H9 (cell line): ENCODE results near the gene ZFAND3. TPM values are rescaled to one million over a fixed set of nuclear protein-coding genes. Genes with fewer than 3 reads are reported as not detected.

ENCODE experiments used
- DNase-seq: peaks from one replicate; pipeline ENCODE4 v3.0.0-alpha.2; 2017
- H2AFZ ChIP-seq: one replicate; pipeline ENCODE4 v1.6.1; 2013; ENCODE audit warnings: mild to moderate bottlenecking, low read length, control low read depth, moderate library complexity
- H2AK5ac ChIP-seq: 2 replicates; pipeline ENCODE4 v1.6.1; 2013; ENCODE audit warnings: low read length, control low read depth, mixed read lengths; ENCODE audit not compliant: insufficient read length
- H2BK120ac ChIP-seq: one replicate; pipeline ENCODE4 v1.6.1; 2013; ENCODE audit warnings: low read depth, mild to moderate bottlenecking, low read length, control low read depth, inconsistent platforms; ENCODE audit not compliant: poor library complexity, severe bottlenecking
- H2BK12ac ChIP-seq: 2 replicates; pipeline ENCODE4 v1.6.1; 2013; ENCODE audit warnings: low read length, control low read depth, mixed read lengths, low read depth; ENCODE audit not compliant: insufficient read length
- H2BK15ac ChIP-seq: 2 replicates; pipeline ENCODE4 v1.6.1; 2013; ENCODE audit warnings: low read depth, low read length, control low read depth
- H2BK20ac ChIP-seq: one replicate; pipeline ENCODE4 v1.6.1; 2013; ENCODE audit warnings: low read depth, mild to moderate bottlenecking, low read length, control low read depth, inconsistent platforms; ENCODE audit not compliant: poor library complexity, severe bottlenecking
- H2BK5ac ChIP-seq: 2 replicates; pipeline ENCODE4 v1.6.1; 2013; ENCODE audit warnings: low read length, control low read depth, mixed read lengths; ENCODE audit not compliant: insufficient read length
- H3K14ac ChIP-seq: 2 replicates; pipeline ENCODE4 v1.6.1; 2013; ENCODE audit warnings: low read length, control low read depth; ENCODE audit not compliant: insufficient read depth
- H3K18ac ChIP-seq: 2 replicates; pipeline ENCODE4 v1.6.1; 2013; ENCODE audit warnings: low read depth, mild to moderate bottlenecking, mixed read lengths, low read length, control low read depth; ENCODE audit not compliant: insufficient read length
- H3K23ac ChIP-seq: 2 replicates; pipeline ENCODE4 v1.6.1; 2013; ENCODE audit warnings: low read length, control low read depth, mixed read lengths, low read depth; ENCODE audit not compliant: insufficient read length
- H3K23me2 ChIP-seq: 2 replicates; pipeline ENCODE4 v1.6.1; 2013; ENCODE audit warnings: low read depth, mild to moderate bottlenecking, mixed read lengths, low read length, control low read depth; ENCODE audit not compliant: insufficient read length, poor library complexity, severe bottlenecking
- H3K27ac ChIP-seq: 2 replicates; pipeline ENCODE4 v1.5.1; 2013; ENCODE audit warnings: low read length, control low read depth, mixed read lengths, low read depth; ENCODE audit not compliant: insufficient read length
- H3K27me3 ChIP-seq: 2 replicates; pipeline ENCODE4 v1.6.1; 2013; ENCODE audit warnings: low read length, control low read depth, inconsistent platforms; ENCODE audit not compliant: insufficient read depth
- H3K4ac ChIP-seq: 2 replicates; pipeline ENCODE4 v1.6.1; 2013; ENCODE audit warnings: low read depth, mild to moderate bottlenecking, control low read depth, inconsistent platforms, low read length, moderate library complexity
- H3K4me1 ChIP-seq: 2 replicates; pipeline ENCODE4 v1.6.1; 2013; ENCODE audit warnings: low read length, control low read depth, inconsistent platforms; ENCODE audit not compliant: insufficient read depth
- H3K4me2 ChIP-seq: 2 replicates; pipeline ENCODE4 v1.6.1; 2013; ENCODE audit warnings: low read length, control low read depth, mixed read lengths; ENCODE audit not compliant: insufficient read length, insufficient read depth
- H3K56ac ChIP-seq: 2 replicates; pipeline ENCODE4 v1.6.1; 2013; ENCODE audit warnings: low read depth, mild to moderate bottlenecking, mixed read lengths, low read length, control low read depth; ENCODE audit not compliant: insufficient read length
- H3K79me1 ChIP-seq: 2 replicates; pipeline ENCODE4 v1.6.1; 2013; ENCODE audit warnings: low read depth, mild to moderate bottlenecking, moderate library complexity, low read length, control low read depth, inconsistent platforms; ENCODE audit not compliant: insufficient read depth, poor library complexity, severe bottlenecking
- H3K79me2 ChIP-seq: 2 replicates; pipeline ENCODE4 v1.6.1; 2013; ENCODE audit warnings: low read length, control low read depth, inconsistent platforms; ENCODE audit not compliant: insufficient read depth
- H3K9ac ChIP-seq: 2 replicates; pipeline ENCODE4 v1.6.1; 2013; ENCODE audit warnings: low read length, control low read depth, mixed read lengths; ENCODE audit not compliant: insufficient read length; ENCODE audit errors: extremely low read depth
- H3K9me3 ChIP-seq: one replicate; pipeline ENCODE4 v1.6.1; 2013; ENCODE audit warnings: low read depth, low read length, inconsistent platforms; ENCODE audit not compliant: control insufficient read depth
- H3T11ph ChIP-seq: one replicate; pipeline ENCODE4 v1.6.1; 2013; ENCODE audit warnings: mild to moderate bottlenecking, low read length, control low read depth, inconsistent platforms
- H4K20me1 ChIP-seq: one replicate; pipeline ENCODE4 v1.6.1; 2013; ENCODE audit not compliant: control insufficient read depth, insufficient read length, insufficient read depth
- H4K5ac ChIP-seq: 2 replicates; pipeline ENCODE4 v1.6.1; 2013; ENCODE audit warnings: low read depth, mild to moderate bottlenecking, mixed read lengths, low read length, control low read depth; ENCODE audit not compliant: insufficient read length
- H4K8ac ChIP-seq: replicated peaks from 2 replicates; pipeline ENCODE4 v1.6.1; 2013; ENCODE audit warnings: low read length, control low read depth, mixed read lengths, low read depth; ENCODE audit not compliant: insufficient read length
- H4K91ac ChIP-seq: 2 replicates; pipeline ENCODE4 v1.6.1; 2013; ENCODE audit warnings: low read depth, mild to moderate bottlenecking, moderate library complexity, mixed read lengths, low read length, control low read depth; ENCODE audit not compliant: insufficient read length
- H3K27ac Mint-ChIP-seq, 3 experiments: 2 replicates in 2 of 3; 3 replicates in 1 of 3; pipeline ENCODE4 v1.8.0; 2020 to 2021; ENCODE audit warnings: mixed read lengths in 3 of 3, mild to moderate bottlenecking in 1 of 3, moderate library complexity in 1 of 3
- H3K27me3 Mint-ChIP-seq: 2 replicates; pipeline ENCODE4 v1.8.0; 2021; ENCODE audit warnings: low read depth, mild to moderate bottlenecking, moderate library complexity, mixed read lengths
- H3K36me3 Mint-ChIP-seq, 3 experiments: 2 replicates in 2 of 3; 3 replicates in 1 of 3; pipeline ENCODE4 v1.8.0; 2020 to 2021; ENCODE audit warnings: low read depth in 3 of 3, mixed read lengths in 3 of 3; ENCODE audit not compliant: insufficient read depth in 1 of 3
- H3K4me1 Mint-ChIP-seq, 2 experiments: 2 replicates each; pipeline ENCODE4 v1.8.0; 2020; ENCODE audit warnings: mixed read lengths in 2 of 2
- H3K4me3 Mint-ChIP-seq, 2 experiments: 2 replicates in 1 of 2; 3 replicates in 1 of 2; pipeline ENCODE4 v1.8.0; 2020 to 2021; ENCODE audit warnings: mild to moderate bottlenecking in 2 of 2, mixed read lengths in 2 of 2, moderate library complexity in 1 of 2
- H3K9me3 Mint-ChIP-seq, 2 experiments: 2 replicates in 1 of 2; 3 replicates in 1 of 2; pipeline ENCODE4 v1.8.0; 2020; ENCODE audit warnings: mild to moderate bottlenecking in 2 of 2, mixed read lengths in 2 of 2, moderate library complexity in 1 of 2
- CTCF ChIP-seq: fragments of 200-600 bp; sonication (generic); conservative IDR thresholded peaks from 3 replicates; pipeline ENCODE4 v1.8.0; 2021; ENCODE audit warnings: antibody characterized with exemption, mild to moderate bottlenecking
- WGBS: extraction: QIAGEN DNeasy Blood & Tissue Kit; methylation state at CpG from one replicate; pipeline ENCODE4 v1.1.7; 2013; ENCODE audit warnings: missing lambda C conversion rate, low lambda C conversion rate, mixed read lengths; ENCODE audit not compliant: insufficient read length; ENCODE audit errors: extremely low coverage; 5-methylcytosine and 5-hydroxymethylcytosine counted together
- total RNA-seq: library from RNA; stranded (reverse); gene quantifications from 2 replicates; pipeline ENCODE4 v1.2.1, GENCODE V29; 2021

The ZFAND3 gene
- total RNA-seq, 1 experiment from 2014 or later = 57.7 TPM

DNA sequence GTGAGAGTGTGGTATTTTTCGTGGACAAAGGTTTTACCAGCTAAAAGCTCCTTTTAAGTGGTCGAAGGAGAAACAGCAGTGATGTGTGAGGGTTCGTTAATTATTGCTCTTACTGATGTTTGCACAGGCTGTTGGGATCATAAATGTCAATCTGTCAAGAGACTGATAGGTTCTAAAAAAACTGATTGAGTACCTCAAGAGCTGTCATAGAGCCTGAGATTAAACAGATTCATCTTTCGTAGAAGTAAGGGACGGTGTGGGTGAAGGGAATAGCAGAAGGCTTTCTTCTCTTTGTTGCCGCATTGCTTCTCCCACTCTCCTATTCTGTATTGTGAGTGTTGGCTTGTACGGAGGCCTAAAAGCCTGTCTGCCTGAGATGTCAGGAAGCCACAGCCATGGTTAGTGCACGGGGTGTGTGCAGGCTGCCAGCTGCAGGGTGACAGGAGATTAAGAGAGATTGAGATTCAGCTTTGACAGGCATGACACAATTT lies 291.0 kb downstream of the ZFAND3 start:
- Histone ChIP-seq H3T11ph (no peak overlapping the region), H4K8ac (no peak overlapping the region), H3K14ac (no peak overlapping the region), H4K5ac (no peak overlapping the region), H3K4me2 (no peak overlapping the region), H3K56ac (no peak overlapping the region), H3K9me3 (no peaks in the 10 kb centered on the region), H4K91ac (no peak overlapping the region), H3K23ac (no peak overlapping the region), H3K79me2 (no peaks in the 10 kb centered on the region), H2BK20ac (no peak overlapping the region), H3K4ac (no peak overlapping the region), H2AFZ (no peak overlapping the region), H3K9ac (no peak overlapping the region), H4K20me1 (no peaks in the 10 kb centered on the region), H2BK15ac (no peak overlapping the region), H2BK12ac (no peak overlapping the region), H3K27ac (no peak overlapping the region), H2AK5ac (no peak overlapping the region), H2BK120ac (no peak overlapping the region), H3K79me1 (no peaks in the 10 kb centered on the region), H3K23me2 (no peaks in the 10 kb centered on the region), H3K18ac (no peak overlapping the region), H3K4me1 (no peaks in the 10 kb centered on the region), H2BK5ac (no peak overlapping the region), H3K27me3 (no peaks in the 10 kb centered on the region)
- Mint-ChIP-seq H3K4me3 (no peak overlapping the region), H3K9me3 (no peaks in the 10 kb centered on the region), H3K4me1 (peaks cover 7 to 15% of the 10 kb centered on the region in 2 experiments; a peak in 3 of 4 replicates), H3K27me3 (no peaks in the 10 kb centered on the region), H3K36me3 (no peaks in the 10 kb centered on the region; a peak in 1 of 7 replicates), H3K27ac (peak overlapping the region in 1 of 3 experiments; percentile 24; a peak in 1 of 7 replicates)
- TF ChIP-seq CTCF = no peak
- no CpG with 5 or more reads among the region's 8 CpGs for WGBS
- DNase-seq = no peak
